Mesendoderm (in vitro differentiated cells): ENCODE data around the gene DNAAF1.
"Not testable (repeated sequence)": the region's sequence is repeated elsewhere in the genome, so short reads cannot be mapped to it uniquely, and the experiment has no call there.

Source experiments
- DNase-seq: peaks from one replicate; pipeline ENCODE4 v3.0.0; 2013
- H2AK5ac ChIP-seq: 2 replicates; pipeline ENCODE4 v1.6.1; 2013; ENCODE audit warnings: low read length, inconsistent platforms
- H2BK120ac ChIP-seq: 2 replicates; pipeline ENCODE4 v1.6.1; 2013; ENCODE audit warnings: low read depth, mild to moderate bottlenecking, low read length, moderate library complexity, mixed read lengths
- H2BK15ac ChIP-seq: replicated peaks from 2 replicates; pipeline ENCODE4 v1.6.1; 2013; ENCODE audit warnings: low read depth, mild to moderate bottlenecking, moderate library complexity
- H2BK5ac ChIP-seq: 2 replicates; pipeline ENCODE4 v1.6.1; 2013; ENCODE audit warnings: low read length, inconsistent platforms
- H3K18ac ChIP-seq: 2 replicates; pipeline ENCODE4 v1.6.1; 2013; ENCODE audit warnings: mild to moderate bottlenecking, low read length, mixed read lengths
- H3K23ac ChIP-seq: one replicate; pipeline ENCODE4 v1.6.1; 2013; ENCODE audit warnings: low read length
- H3K27ac ChIP-seq: 2 replicates; pipeline ENCODE4 v1.5.1; 2013; ENCODE audit warnings: low read depth, mild to moderate bottlenecking, inconsistent platforms, low read length, moderate library complexity
- H3K27me3 ChIP-seq: 2 replicates; pipeline ENCODE4 v1.6.1; 2013; ENCODE audit warnings: low read length, control low read depth, mild to moderate bottlenecking, inconsistent platforms; ENCODE audit not compliant: insufficient read depth, poor library complexity
- H3K36me3 ChIP-seq: 2 replicates; pipeline ENCODE4 v1.6.1; 2013; ENCODE audit warnings: low read length, inconsistent platforms; ENCODE audit not compliant: control insufficient read depth, insufficient read depth
- H3K4ac ChIP-seq: one replicate; pipeline ENCODE4 v1.6.1; 2013; ENCODE audit warnings: low read depth, mild to moderate bottlenecking, low read length, moderate library complexity
- H3K4me1 ChIP-seq: 2 replicates; pipeline ENCODE4 v1.6.1; 2013; ENCODE audit warnings: low read depth, low read length, inconsistent platforms; ENCODE audit not compliant: control insufficient read depth
- H3K4me2 ChIP-seq: 2 replicates; pipeline ENCODE4 v1.6.1; 2013; ENCODE audit warnings: low read length
- H3K4me3 ChIP-seq: 2 replicates; pipeline ENCODE4 v1.5.1; 2013; ENCODE audit warnings: mild to moderate bottlenecking, low read length
- H3K56ac ChIP-seq: one replicate; pipeline ENCODE4 v1.6.1; 2013; ENCODE audit warnings: low read length
- H3K79me1 ChIP-seq: 2 replicates; pipeline ENCODE4 v1.6.1; 2013; ENCODE audit warnings: low read length, inconsistent platforms
- H3K79me2 ChIP-seq: 2 replicates; pipeline ENCODE4 v1.6.1; 2013; ENCODE audit warnings: mild to moderate bottlenecking, low read length; ENCODE audit not compliant: control insufficient read depth, insufficient read depth
- H3K9ac ChIP-seq: 2 replicates; pipeline ENCODE4 v1.6.1; 2013; ENCODE audit warnings: low read length, inconsistent platforms
- H4K5ac ChIP-seq: one replicate; pipeline ENCODE4 v1.6.1; 2013; ENCODE audit warnings: low read length
- H4K8ac ChIP-seq: one replicate; pipeline ENCODE4 v1.6.1; 2013; ENCODE audit warnings: low read depth, mild to moderate bottlenecking, control low read depth, low read length, moderate library complexity
- WGBS: extraction: QIAGEN DNeasy Blood & Tissue Kit; methylation state at CpG from one replicate; pipeline ENCODE4 v1.1.7; 2013; ENCODE audit warnings: low lambda C conversion rate, missing lambda C conversion rate; ENCODE audit not compliant: insufficient coverage; ENCODE audit errors: extremely low coverage; 5-methylcytosine and 5-hydroxymethylcytosine counted together

Gene DNAAF1

DNA sequence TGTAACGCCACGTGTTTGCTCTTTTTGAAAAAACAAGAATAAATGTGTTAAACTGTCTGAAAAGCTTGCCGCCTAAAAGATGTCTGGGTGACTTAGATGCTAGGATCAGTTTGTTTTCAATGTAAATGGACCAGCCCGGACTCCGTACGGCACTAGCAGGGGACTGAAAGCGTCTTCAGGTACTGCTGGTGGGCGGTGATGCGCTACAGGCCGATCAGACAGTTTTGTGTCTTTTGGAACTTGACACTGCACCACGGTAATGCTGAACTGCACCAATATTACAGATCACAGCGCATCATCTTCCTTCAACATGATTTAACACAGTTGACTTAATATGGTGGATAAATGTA lies 27.6 kb upstream of the DNAAF1 start:
- peak overlapping the region; percentile 97 for H3K56ac ChIP-seq
- no peak overlapping the region for H3K23ac ChIP-seq
- no peak overlapping the region for H2BK5ac ChIP-seq
- no peak overlapping the region for H4K8ac ChIP-seq
- H3K4me1 ChIP-seq: peaks cover 2% of the 10 kb centered on the region
- no peak overlapping the region for H2BK15ac ChIP-seq
- no peak overlapping the region for H2AK5ac ChIP-seq
- H2BK120ac ChIP-seq: no peak overlapping the region
- peak overlapping the region; percentile 47 for H3K27ac ChIP-seq
- no peaks in the 10 kb centered on the region for H3K27me3 ChIP-seq
- peak; percentile 61 for DNase-seq
- H3K4me3 ChIP-seq: peak overlapping the region; percentile 92
- H3K4me2 ChIP-seq: peak overlapping the region; percentile 67
- H4K5ac ChIP-seq: no peak overlapping the region
- H3K9ac ChIP-seq: peak overlapping the region; percentile 96
- peaks cover 20% of the 10 kb centered on the region for H3K79me2 ChIP-seq
- H3K18ac ChIP-seq: no peak overlapping the region
- H3K79me1 ChIP-seq: no peaks in the 10 kb centered on the region
- peak overlapping the region; percentile 19 for H3K4ac ChIP-seq
- WGBS: no CpG with 5 or more reads among the region's 12 CpGs
- no peaks in the 10 kb centered on the region for H3K36me3 ChIP-seq

DNA sequence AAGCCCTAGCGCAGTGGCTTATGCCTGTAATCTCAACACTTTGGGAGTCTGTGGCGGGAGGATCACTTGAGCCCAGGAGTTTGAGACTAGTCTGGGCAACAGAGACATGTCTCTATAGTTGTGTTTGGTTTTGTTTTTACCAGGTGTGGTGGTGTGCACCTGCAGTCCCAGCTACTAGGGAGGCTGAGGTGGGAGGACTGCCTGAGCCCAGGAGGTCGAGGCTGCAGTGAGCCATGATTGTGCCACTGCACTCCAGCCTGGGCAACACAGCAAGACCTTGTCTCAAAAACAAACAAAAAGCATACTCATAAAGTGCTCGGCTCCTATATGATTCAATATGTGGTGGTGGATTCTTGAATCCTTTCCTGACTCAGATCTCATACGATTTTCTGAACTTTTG lies 26.8 kb upstream of the DNAAF1 start:
- not testable (repeated sequence) for H2BK5ac ChIP-seq, H3K9ac ChIP-seq, H3K79me1 ChIP-seq, H3K4ac ChIP-seq, H4K5ac ChIP-seq, H3K27me3 ChIP-seq, H3K4me1 ChIP-seq, H2BK120ac ChIP-seq, H3K23ac ChIP-seq, H3K27ac ChIP-seq, H2BK15ac ChIP-seq, H4K8ac ChIP-seq, H3K4me2 ChIP-seq, H3K36me3 ChIP-seq, H3K4me3 ChIP-seq, DNase-seq, H2AK5ac ChIP-seq, H3K56ac ChIP-seq, H3K18ac ChIP-seq
- no CpG with 5 or more reads among the region's 5 CpGs for WGBS
- H3K79me2 ChIP-seq: peaks cover 20% of the 10 kb centered on the region

DNA sequence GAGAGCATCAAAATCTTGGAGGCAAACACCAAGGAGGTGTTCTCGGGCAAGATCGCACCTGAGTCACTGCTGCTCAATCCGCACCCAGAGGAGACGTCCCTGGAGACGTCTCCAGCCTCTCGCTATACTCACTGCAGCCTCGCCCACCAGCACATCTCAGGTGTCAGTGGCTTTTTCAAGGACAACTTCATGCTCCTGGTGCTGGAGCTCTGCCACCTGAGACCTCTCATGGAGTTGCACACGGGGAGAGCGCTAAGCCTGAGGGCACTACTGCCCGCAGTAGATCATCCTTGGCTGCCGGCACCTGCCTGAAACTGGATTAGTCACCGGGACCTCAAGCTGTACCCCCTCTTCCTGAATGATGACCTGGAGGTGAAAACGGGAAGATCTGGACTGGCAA lies 25.7 kb upstream of the DNAAF1 start:
- Histone ChIP-seq H3K23ac (no peak overlapping the region), H3K18ac (no peak overlapping the region), H4K8ac (no peak overlapping the region), H3K4me1 (peaks cover 2% of the 10 kb centered on the region), H3K36me3 (no peaks in the 10 kb centered on the region), H3K79me1 (no peaks in the 10 kb centered on the region), H3K27ac (no peak overlapping the region), H3K4ac (no peak overlapping the region), H3K4me2 (no peak overlapping the region), H2BK5ac (no peak overlapping the region), H2BK15ac (no peak overlapping the region), H2AK5ac (no peak overlapping the region), H3K79me2 (peaks cover 16% of the 10 kb centered on the region), H3K56ac (no peak overlapping the region), H4K5ac (no peak overlapping the region), H3K4me3 (no peak overlapping the region), H3K9ac (no peak overlapping the region), H3K27me3 (no peaks in the 10 kb centered on the region), H2BK120ac (no peak overlapping the region)
- DNase-seq: no peak
- WGBS: no CpG with 5 or more reads among the region's 13 CpGs

DNA sequence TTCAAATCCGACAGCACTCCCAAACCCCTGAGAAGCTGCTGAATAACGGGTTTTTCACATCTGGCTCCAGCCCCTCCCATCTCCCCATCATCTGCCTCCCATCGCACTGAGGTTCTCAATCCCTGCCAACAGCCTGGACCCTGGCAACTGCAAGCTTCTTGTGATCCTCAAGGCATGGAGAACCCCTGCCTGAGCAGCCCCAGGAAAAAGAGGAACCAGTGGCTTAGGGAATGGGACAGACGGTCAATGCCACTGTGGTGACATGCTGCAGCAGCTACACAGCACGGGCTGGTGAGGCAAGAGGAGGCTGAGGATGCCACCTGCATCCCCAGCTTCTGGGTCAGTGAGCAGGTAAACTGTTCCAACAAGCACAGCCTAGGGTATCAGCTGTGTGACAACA lies 25.1 kb upstream of the DNAAF1 start:
- H2BK15ac ChIP-seq: no peak overlapping the region
- no peak overlapping the region for H3K56ac ChIP-seq
- no peak overlapping the region for H3K4ac ChIP-seq
- no peak overlapping the region for H3K27ac ChIP-seq
- no peak for DNase-seq
- H3K18ac ChIP-seq: no peak overlapping the region
- no peaks in the 10 kb centered on the region for H3K36me3 ChIP-seq
- no peak overlapping the region for H3K4me2 ChIP-seq
- no peak overlapping the region for H2AK5ac ChIP-seq
- no peak overlapping the region for H2BK120ac ChIP-seq
- peaks cover 11% of the 10 kb centered on the region for H3K79me2 ChIP-seq
- no peak overlapping the region for H4K8ac ChIP-seq
- H3K9ac ChIP-seq: no peak overlapping the region
- no CpG with 5 or more reads among the region's 5 CpGs for WGBS
- no peaks in the 10 kb centered on the region for H3K79me1 ChIP-seq
- no peak overlapping the region for H2BK5ac ChIP-seq
- H4K5ac ChIP-seq: no peak overlapping the region
- H3K4me1 ChIP-seq: peaks cover 2% of the 10 kb centered on the region
- H3K27me3 ChIP-seq: no peaks in the 10 kb centered on the region
- no peak overlapping the region for H3K23ac ChIP-seq
- no peak overlapping the region for H3K4me3 ChIP-seq

DNA sequence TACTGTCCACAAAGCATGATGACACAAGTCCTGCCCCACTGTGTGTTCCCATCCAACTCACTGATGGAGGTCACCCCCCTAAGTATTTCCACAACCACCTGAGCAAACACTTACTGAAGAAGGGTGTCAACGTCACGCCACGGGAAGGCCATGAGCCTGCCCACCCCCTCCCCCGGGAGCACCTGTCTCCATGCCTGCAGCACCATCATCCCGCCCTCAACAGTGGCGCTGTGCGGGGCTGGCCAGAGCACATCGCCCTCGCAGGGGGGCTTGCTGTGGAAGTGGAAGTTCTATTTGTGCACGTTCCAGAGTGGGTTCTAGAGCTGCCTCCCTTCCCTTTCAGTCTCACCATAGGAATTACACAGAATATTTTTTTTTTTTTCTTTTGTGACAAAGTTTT lies 24.1 kb upstream of the DNAAF1 start:
- no peaks in the 10 kb centered on the region for H3K79me1 ChIP-seq
- H3K79me2 ChIP-seq: peaks cover 2% of the 10 kb centered on the region
- H2AK5ac ChIP-seq: no peak overlapping the region
- WGBS: no CpG with 5 or more reads among the region's 10 CpGs
- H3K9ac ChIP-seq: no peak overlapping the region
- no peak overlapping the region for H2BK5ac ChIP-seq
- H3K4me1 ChIP-seq: no peaks in the 10 kb centered on the region
- H3K18ac ChIP-seq: no peak overlapping the region
- no peaks in the 10 kb centered on the region for H3K27me3 ChIP-seq
- H3K56ac ChIP-seq: no peak overlapping the region
- no peak overlapping the region for H4K5ac ChIP-seq
- no peak for DNase-seq
- no peak overlapping the region for H3K4ac ChIP-seq
- no peaks in the 10 kb centered on the region for H3K36me3 ChIP-seq
- no peak overlapping the region for H3K23ac ChIP-seq
- H4K8ac ChIP-seq: no peak overlapping the region
- no peak overlapping the region for H3K4me3 ChIP-seq
- H2BK120ac ChIP-seq: no peak overlapping the region
- H3K4me2 ChIP-seq: no peak overlapping the region
- H3K27ac ChIP-seq: no peak overlapping the region
- no peak overlapping the region for H2BK15ac ChIP-seq

DNA sequence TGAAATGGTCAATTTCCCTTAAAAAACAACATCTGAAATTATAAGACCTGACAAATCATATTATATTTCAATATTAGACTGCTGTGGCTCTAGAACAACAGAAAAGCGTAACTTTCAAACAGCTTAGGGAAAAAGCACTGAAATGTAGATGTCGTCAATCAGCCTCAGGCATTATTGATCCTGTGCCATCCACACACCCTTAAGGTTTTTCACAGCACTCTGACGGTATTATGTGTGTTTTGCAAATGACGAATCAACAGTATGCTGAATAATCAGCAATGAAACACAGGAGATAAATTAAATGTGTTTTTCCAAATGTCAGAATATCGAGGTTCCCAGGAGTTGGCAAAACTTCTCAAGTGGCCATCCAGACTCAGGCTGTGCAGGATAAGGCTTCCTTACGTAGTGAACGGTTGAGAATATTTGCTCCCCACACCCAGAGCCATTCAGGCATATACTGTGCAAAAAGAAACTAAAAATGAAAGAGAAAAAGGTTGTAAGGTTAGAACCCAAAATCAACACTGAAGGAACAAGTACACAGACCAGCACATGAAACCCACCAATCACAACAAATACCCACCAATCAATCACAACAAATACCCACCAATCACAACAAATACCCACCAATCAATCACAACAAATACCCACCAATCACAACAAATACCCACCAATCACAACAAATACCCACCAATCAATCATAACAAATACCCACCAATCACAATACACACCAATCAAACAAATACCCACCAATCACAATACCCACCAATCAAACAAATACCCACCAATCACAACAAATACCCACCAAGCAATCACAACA lies 20.6 kb upstream of the DNAAF1 start:
- Histone ChIP-seq H2BK5ac (no peak overlapping the region), H2BK15ac (no peak overlapping the region), H2AK5ac (no peak overlapping the region), H3K27ac (no peak overlapping the region), H2BK120ac (no peak overlapping the region), H3K79me1 (no peaks in the 10 kb centered on the region), H3K4ac (no peak overlapping the region), H3K56ac (no peak overlapping the region), H3K4me2 (no peak overlapping the region), H3K9ac (no peak overlapping the region), H3K27me3 (no peaks in the 10 kb centered on the region), H3K4me3 (no peak overlapping the region), H3K4me1 (no peaks in the 10 kb centered on the region), H3K36me3 (peaks cover 3% of the 10 kb centered on the region), H4K5ac (no peak overlapping the region), H3K23ac (no peak overlapping the region), H3K18ac (no peak overlapping the region), H3K79me2 (no peaks in the 10 kb centered on the region), H4K8ac (no peak overlapping the region)
- no peak for DNase-seq
- no CpG with 5 or more reads among the region's 7 CpGs for WGBS
